Prostate gland (tissue), 2 donors: Measurements from ENCODE around the gene HADHA.
"Not testable (repeated sequence)": the region's sequence is repeated elsewhere in the genome, so short reads cannot be mapped to it uniquely, and the experiment has no call there.

Experiments used
- CTCF ChIP-seq, 4 experiments: fragments of 200-600 bp in 2 of 4; fragments of 450-650 bp in 2 of 4; sonication (generic) in 2 of 4; IDR thresholded peaks; 1 replicate in 3 of 4; 2 replicates in 1 of 4; pipeline ENCODE4 v1.5.1; 2016 to 2019; ENCODE audit warnings: antibody characterized with exemption in 4 of 4, mild to moderate bottlenecking in 2 of 4, moderate library complexity in 2 of 4
- POLR2A ChIP-seq: fragments of 450-650 bp; IDR thresholded peaks from one replicate; pipeline ENCODE4 v1.6.1; 2016; ENCODE audit warnings: antibody characterized with exemption, mild to moderate bottlenecking
- POLR2AphosphoS5 ChIP-seq: sonication (generic); formaldehyde crosslinking; IDR thresholded peaks from one replicate; pipeline ENCODE4 v1.6.1; 2017; ENCODE audit warnings: antibody characterized with exemption

GRCh38 chr2:26258836-26259235 is 14.4 kb upstream of the HADHA start:
- TF ChIP-seq CTCF (IDR thresholded peaks at IDR 0.05); POLR2A; POLR2AphosphoS5: not testable (repeated sequence)
